SK-N-SH (cell line): Measurements from ENCODE around the gene FUT9. TPM values are rescaled to one million over a fixed set of nuclear protein-coding genes. Genes with fewer than 3 reads are reported as not detected.

Experiments
- CTCF ChIA-PET: fragments of 300-600, 350-600 bp; formaldehyde crosslinking; extraction: SDS; loops from one replicate; lab custom pipeline; 2021; lab: Yijun Ruan, JAX
- POLR2A ChIA-PET: fragments of 350-600 bp; sonication (Branson Sonifier 250); formaldehyde crosslinking; extraction: SDS; loops from one replicate; lab custom pipeline; 2020; ENCODE audit warnings: antibody characterized with exemption, inconsistent platforms; lab: Yijun Ruan, JAX
- DNase-seq: peaks from one replicate; pipeline ENCODE4 v3.0.0; 2012
- H2AFZ ChIP-seq: fragments of 200-600 bp; sonication (generic); 2 replicates; pipeline ENCODE4 v1.8.1; 2016; ENCODE audit warnings: antibody characterized with exemption, mild to moderate bottlenecking, low read depth
- H3F3A ChIP-seq: fragments of 200-600 bp; sonication (generic); replicated peaks from 2 replicates; pipeline ENCODE3; 2016; ENCODE audit warnings: antibody characterized with exemption, mild to moderate bottlenecking; ENCODE audit not compliant: insufficient read depth
- H3K27ac ChIP-seq, 2 experiments: fragments of 200-500 bp in 1 of 2; fragments of 200-600 bp in 1 of 2; sonication (Bioruptor generic) in 1 of 2; sonication (generic), shearing (Covaris generic) in 1 of 2; 2 replicates each; pipeline versions ENCODE4 v1.5.1 to v1.6.1; 2014 to 2016; ENCODE audit warnings: low read depth in 2 of 2, inconsistent platforms in 1 of 2, low read length in 1 of 2, mild to moderate bottlenecking in 1 of 2, mixed read lengths in 1 of 2
- H3K27me3 ChIP-seq: fragments of 200-600 bp; sonication (generic), shearing (Covaris generic); 2 replicates; pipeline ENCODE4 v1.6.1; 2016; ENCODE audit warnings: mixed run types; ENCODE audit not compliant: insufficient read depth
- H3K36me3 ChIP-seq, 2 experiments: fragments of 200-500 bp in 1 of 2; fragments of 200-600 bp in 1 of 2; sonication (Bioruptor generic) in 1 of 2; sonication (generic) in 1 of 2; replicated peaks in 1 of 2; 2 replicates each; pipeline versions ENCODE3 to v1.5.1; 2014 to 2016; ENCODE audit warnings: low read length in 1 of 2, mild to moderate bottlenecking in 1 of 2; ENCODE audit not compliant: insufficient read depth in 2 of 2, control insufficient read depth in 1 of 2
- H3K4me1 ChIP-seq, 2 experiments: fragments of 200-500 bp in 1 of 2; fragments of 200-600 bp in 1 of 2; sonication (Bioruptor generic) in 1 of 2; sonication (generic), shearing (Covaris generic) in 1 of 2; 2 replicates each; pipeline versions ENCODE4 v1.5.1 to v1.6.1; 2014 to 2016; ENCODE audit warnings: low read depth in 1 of 2, low read length in 1 of 2, mixed run types in 1 of 2; ENCODE audit not compliant: insufficient read depth in 2 of 2, control insufficient read depth in 1 of 2
- H3K4me2 ChIP-seq: fragments of 200-600 bp; sonication (generic), shearing (Covaris generic); 2 replicates; pipeline ENCODE4 v1.6.1; 2017; ENCODE audit warnings: mixed run types
- H3K4me3 ChIP-seq, 2 experiments: fragments of 200-500 bp in 1 of 2; fragments of 200-600 bp in 1 of 2; sonication (Bioruptor generic) in 1 of 2; sonication (generic), shearing (Covaris generic) in 1 of 2; 2 replicates each; pipeline versions ENCODE4 v1.5.1 to v1.8.1; 2014 to 2016; ENCODE audit warnings: low read depth in 2 of 2, inconsistent platforms in 1 of 2, low read length in 1 of 2, mild to moderate bottlenecking in 1 of 2, mixed read lengths in 1 of 2, moderate library complexity in 1 of 2
- H3K79me2 ChIP-seq: fragments of 200-600 bp; sonication (generic); 2 replicates; pipeline ENCODE4 v1.8.1; 2017; ENCODE audit warnings: mild to moderate bottlenecking; ENCODE audit not compliant: insufficient read depth
- H3K9ac ChIP-seq: fragments of 200-600 bp; sonication (generic); 2 replicates; pipeline ENCODE4 v1.6.1; 2017; ENCODE audit warnings: mixed run types
- H3K9me2 ChIP-seq: fragments of 200-600 bp; sonication (generic); 2 replicates; pipeline ENCODE4 v1.6.1; 2017; ENCODE audit warnings: mixed run types
- H3K9me3 ChIP-seq: fragments of 200-600 bp; sonication (generic); 2 replicates; pipeline ENCODE4 v1.6.1; 2017; ENCODE audit warnings: mixed run types, mild to moderate bottlenecking, moderate library complexity
- H4K20me1 ChIP-seq: fragments of 200-600 bp; sonication (generic); 2 replicates; pipeline ENCODE4 v1.6.1; 2017; ENCODE audit warnings: mild to moderate bottlenecking, mixed run types; ENCODE audit not compliant: insufficient read depth
- ELF1 ChIP-seq: IDR thresholded peaks from 2 replicates; pipeline ENCODE4 v1.4.0; 2012
- FOSL2 ChIP-seq: IDR thresholded peaks from 2 replicates; pipeline ENCODE4 v1.4.0; 2012; ENCODE audit warnings: low read depth, mild to moderate bottlenecking, moderate library complexity, borderline replicate concordance
- FOXJ3 ChIP-seq: sonication (generic); formaldehyde crosslinking; IDR thresholded peaks from 2 replicates; pipeline ENCODE4 v1.5.1; 2020; ENCODE audit warnings: mild to moderate bottlenecking, missing genetic modification reagents
- FOXM1 ChIP-seq: IDR thresholded peaks from 2 replicates; pipeline ENCODE4 v1.4.0; 2012; ENCODE audit warnings: low read depth, mild to moderate bottlenecking
- GABPA ChIP-seq: IDR thresholded peaks from 2 replicates; pipeline ENCODE4 v1.4.0; 2012; ENCODE audit warnings: low read depth, mild to moderate bottlenecking
- GATA2 ChIP-seq: sonication (generic); formaldehyde crosslinking; IDR thresholded peaks from 2 replicates; pipeline ENCODE4 v1.5.0; 2020; ENCODE audit warnings: mild to moderate bottlenecking, missing genetic modification reagents
- MXI1 ChIP-seq: IDR thresholded peaks from 2 replicates; pipeline ENCODE4 v1.6.1; 2012; ENCODE audit warnings: mild to moderate bottlenecking, low read depth, low read length, improper control_type of control experiment
- NFIC ChIP-seq: IDR thresholded peaks from 2 replicates; pipeline ENCODE4 v1.4.0; 2012; ENCODE audit warnings: borderline replicate concordance
- POLR2AphosphoS5 ChIP-seq: IDR thresholded peaks from 2 replicates; pipeline ENCODE4 v1.6.1; 2012; ENCODE audit warnings: low read depth, low read length
- RCOR1 ChIP-seq: fragments of 150-350 bp; IDR thresholded peaks from 2 replicates; pipeline ENCODE4 v1.6.1; 2017; ENCODE audit warnings: antibody characterized with exemption, low read length
- RFX5 ChIP-seq: IDR thresholded peaks from 2 replicates; pipeline ENCODE4 v1.6.1; 2012; ENCODE audit warnings: mild to moderate bottlenecking, improper control_type of control experiment, low read length
- SIN3A ChIP-seq: IDR thresholded peaks from 2 replicates; pipeline ENCODE4 v1.6.1; 2012; ENCODE audit warnings: low read depth, mild to moderate bottlenecking, low read length, moderate library complexity, borderline replicate concordance
- TAF1 ChIP-seq: IDR thresholded peaks from 2 replicates; pipeline ENCODE4 v1.6.1; 2012; ENCODE audit warnings: low read depth, mild to moderate bottlenecking, low read length, moderate library complexity, borderline replicate concordance
- TCF12 ChIP-seq: IDR thresholded peaks from 2 replicates; pipeline ENCODE4 v1.4.0; 2012
- TEAD4 ChIP-seq: IDR thresholded peaks from 2 replicates; pipeline ENCODE4 v1.4.0; 2012; ENCODE audit warnings: mild to moderate bottlenecking, borderline replicate concordance; ENCODE audit not compliant: insufficient read depth
- YY1 ChIP-seq: IDR thresholded peaks from 2 replicates; pipeline ENCODE4 v1.4.0; 2012; ENCODE audit warnings: low read depth, mild to moderate bottlenecking
- WGBS: methylation state at CpG from one replicate; pipeline ENCODE4 v1.1.6; 2017; ENCODE audit warnings: low lambda C conversion rate; 5-methylcytosine and 5-hydroxymethylcytosine counted together
- polyA plus RNA-seq, 3 experiments: library from polyadenylated mRNA; depleted of rRNA; stranded (reverse); fragments of >200 nt; gene quantifications; 2 replicates each; pipeline ENCODE4 v1.2.3, GENCODE V29; 2012
- TF ChIP-seq, protein P1 (sequence below): fragments of 200-600 bp; sonication (generic); IDR thresholded peaks from 2 replicates; pipeline ENCODE4 v1.6.1; 2017; ENCODE audit warnings: antibody characterized with exemption, mild to moderate bottlenecking, moderate library complexity
- TF ChIP-seq, protein P2 (sequence below): fragments of 150-350 bp; IDR thresholded peaks from 2 replicates; pipeline ENCODE4 v1.6.1; 2016; ENCODE audit warnings: mild to moderate bottlenecking, low read depth, low read length
- TF ChIP-seq, protein P3 (sequence below): IDR thresholded peaks from 2 replicates; pipeline ENCODE4; 2012
- TF ChIP-seq, protein P4 (sequence below): IDR thresholded peaks from 2 replicates; pipeline ENCODE4 v1.4.0; 2012; ENCODE audit warnings: low read depth, borderline replicate concordance

Gene FUT9
- polyA plus RNA-seq, 1 of the 3 experiments (the other 2 are of a cell fraction) = under 0.01 TPM

DNA sequence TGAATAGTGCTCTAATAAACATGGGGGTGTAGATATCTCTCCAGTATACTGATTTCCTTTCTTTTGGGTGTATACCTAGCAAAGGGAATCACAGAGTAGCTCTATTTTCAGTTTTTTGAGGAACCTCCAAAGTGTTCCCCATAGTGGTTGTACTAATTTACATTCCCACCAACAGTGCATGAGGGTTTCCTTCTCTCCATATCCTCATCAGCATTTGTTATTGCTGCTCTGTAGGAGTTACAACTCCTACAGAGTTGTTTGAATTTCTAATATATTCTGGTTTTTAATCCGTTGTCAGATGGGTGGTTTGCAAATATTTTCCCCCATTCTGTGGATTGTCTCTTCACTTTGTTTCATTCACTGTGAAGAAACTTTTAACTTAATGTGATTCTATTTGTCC, 207.9 kb downstream of the FUT9 start:
- H3K9ac ChIP-seq = no peak overlapping the region
- CTCF ChIA-PET = no interaction called here
- H3F3A ChIP-seq = no peaks in the 10 kb centered on the region
- no peaks in the 10 kb centered on the region for H4K20me1 ChIP-seq
- POLR2A ChIA-PET = no interaction called here
- 0 out of 2 replicates have a peak, but pooled peaks cover 4% of the 10 kb centered on the region for H3K9me2 ChIP-seq
- no peak overlapping the region for H3K4me2 ChIP-seq
- 30% methylated on average over 1 of the region's 1 CpG for WGBS
- TF ChIP-seq NFIC (no peak), YY1 (no peak), GATA2 (CRISPR knock-in tag) (no peak), FOXM1 (no peak), POLR2AphosphoS5 (no peak), TAF1 (no peak), FOSL2 (no peak), ELF1 (no peak), GABPA (no peak), RFX5 (no peak), SIN3A (no peak), TCF12 (no peak), TEAD4 (no peak), FOXJ3 (CRISPR knock-in tag) (no peak), RCOR1 (no peak), MXI1 (no peak)
- TF ChIP-seq, protein P1, sequence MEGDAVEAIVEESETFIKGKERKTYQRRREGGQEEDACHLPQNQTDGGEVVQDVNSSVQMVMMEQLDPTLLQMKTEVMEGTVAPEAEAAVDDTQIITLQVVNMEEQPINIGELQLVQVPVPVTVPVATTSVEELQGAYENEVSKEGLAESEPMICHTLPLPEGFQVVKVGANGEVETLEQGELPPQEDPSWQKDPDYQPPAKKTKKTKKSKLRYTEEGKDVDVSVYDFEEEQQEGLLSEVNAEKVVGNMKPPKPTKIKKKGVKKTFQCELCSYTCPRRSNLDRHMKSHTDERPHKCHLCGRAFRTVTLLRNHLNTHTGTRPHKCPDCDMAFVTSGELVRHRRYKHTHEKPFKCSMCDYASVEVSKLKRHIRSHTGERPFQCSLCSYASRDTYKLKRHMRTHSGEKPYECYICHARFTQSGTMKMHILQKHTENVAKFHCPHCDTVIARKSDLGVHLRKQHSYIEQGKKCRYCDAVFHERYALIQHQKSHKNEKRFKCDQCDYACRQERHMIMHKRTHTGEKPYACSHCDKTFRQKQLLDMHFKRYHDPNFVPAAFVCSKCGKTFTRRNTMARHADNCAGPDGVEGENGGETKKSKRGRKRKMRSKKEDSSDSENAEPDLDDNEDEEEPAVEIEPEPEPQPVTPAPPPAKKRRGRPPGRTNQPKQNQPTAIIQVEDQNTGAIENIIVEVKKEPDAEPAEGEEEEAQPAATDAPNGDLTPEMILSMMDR = no peak
- TF ChIP-seq, protein P2, sequence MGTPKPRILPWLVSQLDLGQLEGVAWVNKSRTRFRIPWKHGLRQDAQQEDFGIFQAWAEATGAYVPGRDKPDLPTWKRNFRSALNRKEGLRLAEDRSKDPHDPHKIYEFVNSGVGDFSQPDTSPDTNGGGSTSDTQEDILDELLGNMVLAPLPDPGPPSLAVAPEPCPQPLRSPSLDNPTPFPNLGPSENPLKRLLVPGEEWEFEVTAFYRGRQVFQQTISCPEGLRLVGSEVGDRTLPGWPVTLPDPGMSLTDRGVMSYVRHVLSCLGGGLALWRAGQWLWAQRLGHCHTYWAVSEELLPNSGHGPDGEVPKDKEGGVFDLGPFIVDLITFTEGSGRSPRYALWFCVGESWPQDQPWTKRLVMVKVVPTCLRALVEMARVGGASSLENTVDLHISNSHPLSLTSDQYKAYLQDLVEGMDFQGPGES = no peak
- TF ChIP-seq, protein P3, sequence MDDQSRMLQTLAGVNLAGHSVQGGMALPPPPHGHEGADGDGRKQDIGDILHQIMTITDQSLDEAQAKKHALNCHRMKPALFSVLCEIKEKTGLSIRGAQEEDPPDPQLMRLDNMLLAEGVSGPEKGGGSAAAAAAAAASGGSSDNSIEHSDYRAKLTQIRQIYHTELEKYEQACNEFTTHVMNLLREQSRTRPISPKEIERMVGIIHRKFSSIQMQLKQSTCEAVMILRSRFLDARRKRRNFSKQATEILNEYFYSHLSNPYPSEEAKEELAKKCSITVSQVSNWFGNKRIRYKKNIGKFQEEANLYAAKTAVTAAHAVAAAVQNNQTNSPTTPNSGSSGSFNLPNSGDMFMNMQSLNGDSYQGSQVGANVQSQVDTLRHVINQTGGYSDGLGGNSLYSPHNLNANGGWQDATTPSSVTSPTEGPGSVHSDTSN = no peak
- TF ChIP-seq, protein P4, sequence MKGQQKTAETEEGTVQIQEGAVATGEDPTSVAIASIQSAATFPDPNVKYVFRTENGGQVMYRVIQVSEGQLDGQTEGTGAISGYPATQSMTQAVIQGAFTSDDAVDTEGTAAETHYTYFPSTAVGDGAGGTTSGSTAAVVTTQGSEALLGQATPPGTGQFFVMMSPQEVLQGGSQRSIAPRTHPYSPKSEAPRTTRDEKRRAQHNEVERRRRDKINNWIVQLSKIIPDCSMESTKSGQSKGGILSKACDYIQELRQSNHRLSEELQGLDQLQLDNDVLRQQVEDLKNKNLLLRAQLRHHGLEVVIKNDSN = no peak
- no peak overlapping the region for H3K27ac ChIP-seq
- H3K79me2 ChIP-seq = no peaks in the 10 kb centered on the region
- no peaks in the 10 kb centered on the region for H3K4me1 ChIP-seq
- H3K27me3 ChIP-seq = no peaks in the 10 kb centered on the region
- no peak overlapping the region for H3K4me3 ChIP-seq
- no peak for DNase-seq
- no peak overlapping the region for H2AFZ ChIP-seq
- no peaks in the 10 kb centered on the region for H3K36me3 ChIP-seq
- H3K9me3 ChIP-seq = no peaks in the 10 kb centered on the region
